Measurements from ENCODE around the gene LPO. TPM values are rescaled to one million over a fixed set of nuclear protein-coding genes. Genes with fewer than 3 reads are reported as not detected.

Gene LPO
- total RNA-seq, 1 experiment from 2014 or later: 0.54 TPM

GRCh38 chr17:58284613-58285421, 46.4 kb downstream of the LPO start:
- POLR2A ChIA-PET: no interaction called here
- Mint-ChIP-seq H3K27ac (ENCODE audit: unreplicated experiment) (no peak overlapping the region), H3K27me3 (ENCODE audit: insufficient read depth, unreplicated experiment) (no peaks in the 10 kb centered on the region), H3K36me3 (ENCODE audit: insufficient read depth, unreplicated experiment) (no peaks in the 10 kb centered on the region), H3K4me1 (ENCODE audit: low read depth, unreplicated experiment) (peaks cover 7% of the 10 kb centered on the region), H3K9me3 (ENCODE audit: unreplicated experiment) (no peaks in the 10 kb centered on the region), H3K4me3 (ENCODE audit: unreplicated experiment) (no peak overlapping the region)
- no TSS peak for BruUV-seq (replicated peaks)
- H3K4me1 ChIP-seq: 0 out of 2 replicates have a peak, but pooled peaks cover 2% of the 10 kb centered on the region
- no peak for DNase-seq
- CTCF ChIA-PET: no interaction called here
- intact Hi-C loops (cut with micrococcal nuclease; ENCODE audit: unreplicated experiment): no loop called here
- no peaks in the 10 kb centered on the region for H3K9me3 ChIP-seq
- H3K4me3 ChIP-seq (ENCODE audit: low read depth, low read length): no peak overlapping the region
- H3K36me3 ChIP-seq (ENCODE audit: control insufficient read depth, insufficient read depth, low read length): no peaks in the 10 kb centered on the region
- no peaks in the 10 kb centered on the region for H3K27me3 ChIP-seq (replicated peaks; ENCODE audit: control insufficient read depth, insufficient read depth, low read length)
- TF ChIP-seq CTCF (IDR thresholded peaks at IDR 0.05; ENCODE audit: insufficient read depth in 1 of 2, low read depth in 1 of 2, low read length in 1 of 2, severe bottlenecking in 1 of 2, unreplicated experiment in 1 of 2): no peak

- ChIA-PET CTCF (no interaction called here), POLR2A (no interaction called here)
- Mint-ChIP-seq H3K36me3 (ENCODE audit: insufficient read depth, unreplicated experiment) (no peaks in the 10 kb centered on the region), H3K27ac (ENCODE audit: unreplicated experiment) (no peak overlapping the region), H3K9me3 (ENCODE audit: unreplicated experiment) (no peaks in the 10 kb centered on the region), H3K27me3 (ENCODE audit: insufficient read depth, unreplicated experiment) (no peaks in the 10 kb centered on the region), H3K4me1 (ENCODE audit: low read depth, unreplicated experiment) (peaks cover 12% of the 10 kb centered on the region), H3K4me3 (ENCODE audit: unreplicated experiment) (no peak overlapping the region)
- Histone ChIP-seq H3K4me1 (0 out of 2 replicates have a peak, but pooled peaks cover 5% of the 10 kb centered on the region), H3K36me3 (ENCODE audit: control insufficient read depth, insufficient read depth, low read length) (no peaks in the 10 kb centered on the region), H3K27me3 (replicated peaks; ENCODE audit: control insufficient read depth, insufficient read depth, low read length) (no peaks in the 10 kb centered on the region), H3K9me3 (no peaks in the 10 kb centered on the region), H3K4me3 (ENCODE audit: low read depth, low read length) (no peak overlapping the region)
- intact Hi-C loops (cut with micrococcal nuclease; ENCODE audit: unreplicated experiment): no loop called here
- no peak for TF ChIP-seq CTCF (IDR thresholded peaks at IDR 0.05; ENCODE audit: insufficient read depth in 1 of 2, low read depth in 1 of 2, low read length in 1 of 2, severe bottlenecking in 1 of 2, unreplicated experiment in 1 of 2)
- no TSS peak for BruUV-seq (replicated peaks)
- no peak for DNase-seq
Measured at GRCh38 chr17:58285422-58285810, 47.0 kb downstream of the LPO start.

- Mint-ChIP-seq H3K4me1 (ENCODE audit: low read depth, unreplicated experiment) (peaks cover 12% of the 10 kb centered on the region), H3K27ac (ENCODE audit: unreplicated experiment) (no peak overlapping the region), H3K9me3 (ENCODE audit: unreplicated experiment) (no peaks in the 10 kb centered on the region), H3K27me3 (ENCODE audit: insufficient read depth, unreplicated experiment) (peaks cover 5% of the 10 kb centered on the region), H3K4me3 (ENCODE audit: unreplicated experiment) (no peak overlapping the region), H3K36me3 (ENCODE audit: insufficient read depth, unreplicated experiment) (no peaks in the 10 kb centered on the region)
- H3K4me3 ChIP-seq (ENCODE audit: low read depth, low read length): no peak overlapping the region
- no peaks in the 10 kb centered on the region; the same call in 1 of the 2 replicates for H3K27me3 ChIP-seq (replicated peaks; ENCODE audit: control insufficient read depth, insufficient read depth, low read length)
- 0 out of 2 replicates have a peak, but pooled peaks cover 5% of the 10 kb centered on the region for H3K9me3 ChIP-seq
- intact Hi-C loops (cut with micrococcal nuclease; ENCODE audit: unreplicated experiment): no loop called here
- no peak for TF ChIP-seq CTCF (IDR thresholded peaks at IDR 0.05; ENCODE audit: insufficient read depth in 1 of 2, low read depth in 1 of 2, low read length in 1 of 2, severe bottlenecking in 1 of 2, unreplicated experiment in 1 of 2)
- no TSS peak for BruUV-seq (replicated peaks)
- H3K4me1 ChIP-seq: 0 out of 2 replicates have a peak, but pooled peaks cover 5% of the 10 kb centered on the region
- POLR2A ChIA-PET: no interaction called here
- DNase-seq: no peak
- CTCF ChIA-PET: no interaction called here
- no peaks in the 10 kb centered on the region for H3K36me3 ChIP-seq (ENCODE audit: control insufficient read depth, insufficient read depth, low read length)
Measured at GRCh38 chr17:58289869-58290268, 51.5 kb downstream of the LPO start.

Measured in Caco-2 (cell line).